Measurements from ENCODE around the gene HOOK2. TPM values are rescaled to one million over a fixed set of nuclear protein-coding genes. Genes with fewer than 3 reads are reported as not detected.

The HOOK2 gene
- total and polyA plus RNA-seq, 2 experiments from 2014 or later: 56.9 to 86.4 TPM

DNA sequence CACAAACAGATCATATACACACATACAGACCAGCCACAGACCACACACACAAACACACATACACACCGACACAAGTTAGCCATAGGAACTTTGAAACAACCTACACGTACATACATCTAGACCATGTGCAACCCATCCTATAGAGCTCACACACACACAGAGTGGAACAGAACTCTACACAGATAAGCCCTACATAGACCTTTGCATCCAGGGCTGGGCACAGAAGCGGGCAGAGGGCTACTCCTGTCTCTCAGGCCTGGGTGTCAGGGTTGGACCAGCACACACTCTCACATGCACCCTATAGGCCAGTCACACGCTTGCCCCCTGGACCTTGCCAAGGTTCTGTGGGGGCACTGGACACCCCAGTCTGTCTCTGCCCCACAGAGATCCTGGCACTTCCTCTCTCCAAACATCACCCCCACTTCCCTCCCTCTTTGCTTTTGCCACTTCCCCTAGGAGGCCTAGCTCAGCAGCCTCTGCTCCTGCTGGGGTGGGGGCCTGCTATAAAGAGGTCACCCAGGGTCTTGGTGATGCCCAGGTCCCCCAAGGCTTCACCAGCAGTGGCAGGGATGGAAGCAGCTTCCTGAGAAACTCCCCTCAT lies 10.2 kb upstream of the HOOK2 start (continued):
- TF ChIP-seq ZNF462 (CRISPR knock-in tag; IDR thresholded peaks at IDR 0.05): no peak
- TF ChIP-seq, protein P1, sequence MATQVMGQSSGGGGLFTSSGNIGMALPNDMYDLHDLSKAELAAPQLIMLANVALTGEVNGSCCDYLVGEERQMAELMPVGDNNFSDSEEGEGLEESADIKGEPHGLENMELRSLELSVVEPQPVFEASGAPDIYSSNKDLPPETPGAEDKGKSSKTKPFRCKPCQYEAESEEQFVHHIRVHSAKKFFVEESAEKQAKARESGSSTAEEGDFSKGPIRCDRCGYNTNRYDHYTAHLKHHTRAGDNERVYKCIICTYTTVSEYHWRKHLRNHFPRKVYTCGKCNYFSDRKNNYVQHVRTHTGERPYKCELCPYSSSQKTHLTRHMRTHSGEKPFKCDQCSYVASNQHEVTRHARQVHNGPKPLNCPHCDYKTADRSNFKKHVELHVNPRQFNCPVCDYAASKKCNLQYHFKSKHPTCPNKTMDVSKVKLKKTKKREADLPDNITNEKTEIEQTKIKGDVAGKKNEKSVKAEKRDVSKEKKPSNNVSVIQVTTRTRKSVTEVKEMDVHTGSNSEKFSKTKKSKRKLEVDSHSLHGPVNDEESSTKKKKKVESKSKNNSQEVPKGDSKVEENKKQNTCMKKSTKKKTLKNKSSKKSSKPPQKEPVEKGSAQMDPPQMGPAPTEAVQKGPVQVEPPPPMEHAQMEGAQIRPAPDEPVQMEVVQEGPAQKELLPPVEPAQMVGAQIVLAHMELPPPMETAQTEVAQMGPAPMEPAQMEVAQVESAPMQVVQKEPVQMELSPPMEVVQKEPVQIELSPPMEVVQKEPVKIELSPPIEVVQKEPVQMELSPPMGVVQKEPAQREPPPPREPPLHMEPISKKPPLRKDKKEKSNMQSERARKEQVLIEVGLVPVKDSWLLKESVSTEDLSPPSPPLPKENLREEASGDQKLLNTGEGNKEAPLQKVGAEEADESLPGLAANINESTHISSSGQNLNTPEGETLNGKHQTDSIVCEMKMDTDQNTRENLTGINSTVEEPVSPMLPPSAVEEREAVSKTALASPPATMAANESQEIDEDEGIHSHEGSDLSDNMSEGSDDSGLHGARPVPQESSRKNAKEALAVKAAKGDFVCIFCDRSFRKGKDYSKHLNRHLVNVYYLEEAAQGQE (IDR thresholded peaks at IDR 0.05; ENCODE audit: unreplicated experiment): no peak
- TF ChIP-seq ZNF331 (CRISPR knock-in tag; IDR thresholded peaks at IDR 0.05; ENCODE audit: low read depth): no peak
- TF ChIP-seq ZNF114 (CRISPR knock-in tag; IDR thresholded peaks at IDR 0.05): no peak
- no peak for TF ChIP-seq JUNB (IDR thresholded peaks at IDR 0.05; ENCODE audit: unreplicated experiment)
- TF ChIP-seq EZH2phosphoT487 (IDR thresholded peaks at IDR 0.05; ENCODE audit: unreplicated experiment): no peak
